Endothelial cell (in vitro differentiated cells): Measurements from ENCODE around the gene TPM3. TPM values are rescaled to one million over a fixed set of nuclear protein-coding genes. Genes with fewer than 3 reads are reported as not detected.

Experiments
- DNase-seq: peaks from one replicate; pipeline ENCODE4 v3.0.0; 2021; ENCODE audit warnings: low spot score
- H3K27ac Mint-ChIP-seq: one replicate; pipeline ENCODE4 v1.8.0; 2021; ENCODE audit warnings: mixed read lengths, inconsistent platforms; ENCODE audit not compliant: unreplicated experiment
- H3K27me3 Mint-ChIP-seq: one replicate; pipeline ENCODE4 v1.8.0; 2021; ENCODE audit warnings: mild to moderate bottlenecking, moderate library complexity, mixed read lengths, inconsistent platforms; ENCODE audit not compliant: unreplicated experiment
- H3K36me3 Mint-ChIP-seq: one replicate; pipeline ENCODE4 v1.8.0; 2021; ENCODE audit warnings: mild to moderate bottlenecking, low read depth, mixed read lengths, inconsistent platforms; ENCODE audit not compliant: unreplicated experiment
- H3K4me1 Mint-ChIP-seq: one replicate; pipeline ENCODE4 v1.8.0; 2021; ENCODE audit warnings: mild to moderate bottlenecking, mixed read lengths, inconsistent platforms; ENCODE audit not compliant: unreplicated experiment
- H3K4me3 Mint-ChIP-seq: one replicate; pipeline ENCODE4 v1.8.0; 2021; ENCODE audit warnings: mild to moderate bottlenecking, mixed read lengths, inconsistent platforms; ENCODE audit not compliant: unreplicated experiment
- H3K9me3 Mint-ChIP-seq: one replicate; pipeline ENCODE4 v1.8.0; 2021; ENCODE audit warnings: mixed read lengths, inconsistent platforms; ENCODE audit not compliant: unreplicated experiment
- CTCF ChIP-seq: fragments of 200-600 bp; sonication (generic); IDR thresholded peaks from one replicate; pipeline ENCODE4 v1.5.0; 2021; ENCODE audit warnings: antibody characterized with exemption; ENCODE audit not compliant: unreplicated experiment
- total RNA-seq: library from RNA; stranded (reverse); fragmentation: NEBNext Ultra II Directional; extraction: Animal tissue kit (Norgen Biotek cat#: 25700); gene quantifications from one replicate; pipeline ENCODE4 v1.2.1, GENCODE V29; 2021; ENCODE audit not compliant: unreplicated experiment

Gene TPM3
- total RNA-seq, 1 donor from 2014 or later: 689 TPM

GRCh38 chr1:154158307-154159125, 33.4 kb downstream of the TPM3 start:
- peaks cover 49% of the 10 kb centered on the region for H3K4me1 Mint-ChIP-seq
- peak overlapping the region; percentile 53 for H3K4me3 Mint-ChIP-seq
- H3K27me3 Mint-ChIP-seq: peaks cover 4% of the 10 kb centered on the region
- no peaks in the 10 kb centered on the region for H3K9me3 Mint-ChIP-seq
- no peak for DNase-seq
- TF ChIP-seq CTCF: no peak
- H3K27ac Mint-ChIP-seq: peak overlapping the region; percentile 55
- H3K36me3 Mint-ChIP-seq: peaks cover 52% of the 10 kb centered on the region

- H3K4me1 Mint-ChIP-seq: peaks cover 49% of the 10 kb centered on the region
- no peak for DNase-seq
- peaks cover 44% of the 10 kb centered on the region for H3K36me3 Mint-ChIP-seq
- H3K27ac Mint-ChIP-seq: peak overlapping the region; percentile 55
- H3K27me3 Mint-ChIP-seq: no peaks in the 10 kb centered on the region
- no peak for TF ChIP-seq CTCF
- H3K4me3 Mint-ChIP-seq: peak overlapping the region; percentile 65
- no peaks in the 10 kb centered on the region for H3K9me3 Mint-ChIP-seq
Observed at GRCh38 chr1:154157520-154158306, 34.2 kb downstream of the TPM3 start.

DNA sequence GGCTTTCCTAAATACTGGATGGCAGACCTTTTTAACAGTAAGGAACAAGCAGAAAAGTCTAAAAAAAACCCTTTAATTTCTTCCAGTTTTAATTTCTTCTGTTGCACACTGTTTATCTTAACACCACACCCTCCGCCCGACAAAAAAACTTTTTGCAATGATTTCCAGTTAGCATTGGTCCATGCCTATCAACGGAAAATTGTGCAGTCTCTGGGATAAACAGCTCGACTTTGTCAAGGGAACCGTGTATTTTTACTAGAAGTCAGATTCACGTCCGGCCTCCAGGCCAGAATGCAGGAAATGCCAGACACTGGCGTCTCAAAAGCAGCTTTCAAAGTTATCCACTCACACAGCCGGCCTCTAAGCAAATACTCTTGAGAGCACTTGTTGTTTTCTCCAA, 36.6 kb downstream of the TPM3 start:
- Mint-ChIP-seq H3K4me3 (peak overlapping the region; percentile 56), H3K27me3 (no peaks in the 10 kb centered on the region), H3K27ac (peak overlapping the region; percentile 91), H3K4me1 (peaks cover 46% of the 10 kb centered on the region), H3K36me3 (peaks cover 35% of the 10 kb centered on the region), H3K9me3 (no peaks in the 10 kb centered on the region)
- no peak for TF ChIP-seq CTCF
- peak; percentile 25 for DNase-seq

- TF ChIP-seq CTCF: no peak
- H3K27ac Mint-ChIP-seq: peak within 1 kb of the TSS; percentile 91
- H3K36me3 Mint-ChIP-seq: peaks cover 29% of the 10 kb centered on the region
- peak within 1 kb of the TSS; percentile 56 for H3K4me3 Mint-ChIP-seq
- peak; percentile 13 for DNase-seq
- H3K27me3 Mint-ChIP-seq: no peaks in the 10 kb centered on the region
- H3K4me1 Mint-ChIP-seq: peaks cover 42% of the 10 kb centered on the region
- no peaks in the 10 kb centered on the region for H3K9me3 Mint-ChIP-seq
Observed at GRCh38 chr1:154154534-154155191, 37.2 kb downstream of the TPM3 start, which contains the start of gene NUP210L. Gene NUP210L (minus strand): TSS chr1:154155073.
